ENCODE measurements around the gene WWTR1. TPM values are rescaled to one million over a fixed set of nuclear protein-coding genes. Genes with fewer than 3 reads are reported as not detected.

WWTR1 gene
- total and polyA plus RNA-seq, 4 donors = 4.5 to 11.8 (median 9.0) TPM

GRCh38 chr3:149702691-149703441 is 45.0 kb upstream of the WWTR1 start:
- no peak overlapping the region for H3K4me3 ChIP-seq (ENCODE audit: low read depth in 1 of 3, low read length in 3 of 3)
- no peak for DNase-seq (ENCODE audit: low spot score)
- no peaks in the 10 kb centered on the region for H3K27me3 ChIP-seq (ENCODE audit: control insufficient read depth in 4 of 4, insufficient read depth in 4 of 4, low read length in 3 of 4)
- no peak overlapping the region for H3K27ac ChIP-seq (ENCODE audit: low read depth in 1 of 2, low read length in 2 of 2)
- H3K9ac ChIP-seq (ENCODE audit: low read depth in 1 of 2, low read length in 2 of 2) = no peak overlapping the region
- no peaks in the 10 kb centered on the region for H3K36me3 ChIP-seq (ENCODE audit: control insufficient read depth in 4 of 4, insufficient read depth in 3 of 4, low read depth in 1 of 4, low read length in 3 of 4)
- no peaks in the 10 kb centered on the region for H3K4me1 ChIP-seq (ENCODE audit: control insufficient read depth in 4 of 4, insufficient read depth in 4 of 4, low read length in 3 of 4)
- TF ChIP-seq HNF4A (conservative IDR thresholded peaks at IDR 0.05) = no peak
- no peak for TF ChIP-seq GABPA (IDR thresholded peaks at IDR 0.05 in 1 of 2, conservative IDR thresholded peaks at IDR 0.05 in 1 of 2)
- TF ChIP-seq ZBTB33 (IDR thresholded peaks at IDR 0.05) = no peak
- no peak for TF ChIP-seq FOXA2 (IDR thresholded peaks at IDR 0.05)
- no peak for TF ChIP-seq TAF1 (conservative IDR thresholded peaks at IDR 0.05)
- TF ChIP-seq FOXA1 (IDR thresholded peaks at IDR 0.05) = no peak
- no peak for TF ChIP-seq RXRA (IDR thresholded peaks at IDR 0.05)
- TF ChIP-seq, protein P1, sequence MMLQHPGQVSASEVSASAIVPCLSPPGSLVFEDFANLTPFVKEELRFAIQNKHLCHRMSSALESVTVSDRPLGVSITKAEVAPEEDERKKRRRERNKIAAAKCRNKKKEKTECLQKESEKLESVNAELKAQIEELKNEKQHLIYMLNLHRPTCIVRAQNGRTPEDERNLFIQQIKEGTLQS (IDR thresholded peaks at IDR 0.05) = no peak
- TF ChIP-seq JUND (IDR thresholded peaks at IDR 0.05) = no peak
- TF ChIP-seq HNF4G (IDR thresholded peaks at IDR 0.05) = no peak
- TF ChIP-seq EGR1 (IDR thresholded peaks at IDR 0.05; ENCODE audit: low read depth in 2 of 2) = no peak
- TF ChIP-seq RAD21 (IDR thresholded peaks at IDR 0.05) = no peak
- H3K9me3 ChIP-seq (ENCODE audit: control insufficient read depth in 4 of 4, low read length in 3 of 4) = peaks cover 0 to 6% (median 2%) of the 10 kb centered on the region in 4 donors
- 91% methylated on average over 4 of the region's 4 CpGs for WGBS

- Histone ChIP-seq H3K9ac (ENCODE audit: low read depth in 1 of 2, low read length in 2 of 2) (no peak overlapping the region), H3K27me3 (ENCODE audit: control insufficient read depth in 4 of 4, insufficient read depth in 4 of 4, low read length in 3 of 4) (no peaks in the 10 kb centered on the region), H3K4me3 (ENCODE audit: low read depth in 1 of 3, low read length in 3 of 3) (no peak overlapping the region), H3K9me3 (ENCODE audit: control insufficient read depth in 4 of 4, low read length in 3 of 4) (peaks cover 0 to 6% (median 2%) of the 10 kb centered on the region in 4 donors), H3K36me3 (ENCODE audit: control insufficient read depth in 4 of 4, insufficient read depth in 3 of 4, low read depth in 1 of 4, low read length in 3 of 4) (no peaks in the 10 kb centered on the region), H3K4me1 (ENCODE audit: control insufficient read depth in 4 of 4, insufficient read depth in 4 of 4, low read length in 3 of 4) (no peaks in the 10 kb centered on the region), H3K27ac (ENCODE audit: low read depth in 1 of 2, low read length in 2 of 2) (no peak overlapping the region)
- TF ChIP-seq CTCF (IDR thresholded peaks at IDR 0.05; ENCODE audit: low read depth, low read length, missing input control) = no peak
- TF ChIP-seq SP1 (IDR thresholded peaks at IDR 0.05) = no peak
- no peak for TF ChIP-seq GABPA (IDR thresholded peaks at IDR 0.05 in 1 of 2, conservative IDR thresholded peaks at IDR 0.05 in 1 of 2)
- no peak for TF ChIP-seq RAD21 (IDR thresholded peaks at IDR 0.05)
- no peak for TF ChIP-seq JUND (IDR thresholded peaks at IDR 0.05)
- no peak for TF ChIP-seq FOXA1 (IDR thresholded peaks at IDR 0.05)
- TF ChIP-seq RXRA (IDR thresholded peaks at IDR 0.05) = no peak
- TF ChIP-seq YY1 (IDR thresholded peaks at IDR 0.05) = no peak
- TF ChIP-seq NR2F2 (IDR thresholded peaks at IDR 0.05) = no peak
- TF ChIP-seq ZBTB33 (IDR thresholded peaks at IDR 0.05) = no peak
- TF ChIP-seq, protein P1 (IDR thresholded peaks at IDR 0.05) = no peak
- DNase-seq (ENCODE audit: low spot score) = no peak
- 95% methylated on average over 1 of the region's 1 CpG for whole genome bisulfite sequencing
Observed at GRCh38 chr3:149701977-149702350, 44.1 kb upstream of the WWTR1 start.

Measured in liver (tissue), 9 donors.